Stimulated activated CD4-positive, alpha-beta T cell treated with anti-CD3 and anti-CD28 coated beads, Interleukin-4, amount 100 ng/mL, for 4 hours (primary cell): Measurements from ENCODE around the gene IHH.
A peak's percentile ranks its signal among the peaks of the same experiment; 100 is the strongest.

Experiments
- DNase-seq, 2 experiments: peaks; one replicate each; pipeline ENCODE4 v3.0.0-alpha.2; 2020

IHH gene

DNA sequence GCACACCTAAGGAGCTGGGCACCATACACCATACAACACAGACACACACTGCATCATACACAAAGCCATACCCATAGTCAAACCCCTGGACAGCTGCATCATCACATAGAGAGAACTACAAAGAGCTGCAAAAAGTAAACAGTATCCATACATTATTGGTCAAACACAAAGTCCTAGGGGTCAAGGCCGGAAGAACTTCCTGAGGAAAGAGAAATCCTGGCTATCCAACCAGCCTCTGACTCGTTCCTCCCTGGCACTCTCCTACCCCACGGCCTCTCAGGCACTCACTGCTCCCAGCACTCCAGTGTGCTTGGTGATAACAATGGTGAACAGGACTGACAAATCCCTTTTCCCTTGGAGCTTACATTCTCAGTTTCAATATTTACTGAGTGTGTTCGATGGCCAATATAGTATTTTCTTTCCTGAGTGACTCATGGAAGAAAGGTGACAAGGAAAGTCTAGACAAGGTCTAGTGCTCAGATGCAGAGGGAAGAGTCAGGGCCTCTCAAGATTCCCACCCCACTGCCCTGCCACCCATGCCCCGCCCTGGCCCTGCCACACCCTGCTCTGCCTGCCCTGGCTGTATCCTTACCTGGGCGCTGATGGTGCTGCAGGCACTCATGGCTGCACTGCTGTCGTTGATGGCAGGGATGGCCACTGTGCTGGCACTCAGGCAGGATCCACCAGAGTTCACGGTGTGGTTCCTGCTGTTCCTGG, 22.8 kb downstream of the IHH start:
- no peak for DNase-seq

- no peak for DNase-seq
Measured at GRCh38 chr2:219035942-219036341, 24.8 kb downstream of the IHH start.

- no peak for DNase-seq
Measured at GRCh38 chr2:219034823-219035222, 25.9 kb downstream of the IHH start.

- DNase-seq: no peak
Measured at GRCh38 chr2:219032051-219032745, 28.5 kb downstream of the IHH start.

DNA sequence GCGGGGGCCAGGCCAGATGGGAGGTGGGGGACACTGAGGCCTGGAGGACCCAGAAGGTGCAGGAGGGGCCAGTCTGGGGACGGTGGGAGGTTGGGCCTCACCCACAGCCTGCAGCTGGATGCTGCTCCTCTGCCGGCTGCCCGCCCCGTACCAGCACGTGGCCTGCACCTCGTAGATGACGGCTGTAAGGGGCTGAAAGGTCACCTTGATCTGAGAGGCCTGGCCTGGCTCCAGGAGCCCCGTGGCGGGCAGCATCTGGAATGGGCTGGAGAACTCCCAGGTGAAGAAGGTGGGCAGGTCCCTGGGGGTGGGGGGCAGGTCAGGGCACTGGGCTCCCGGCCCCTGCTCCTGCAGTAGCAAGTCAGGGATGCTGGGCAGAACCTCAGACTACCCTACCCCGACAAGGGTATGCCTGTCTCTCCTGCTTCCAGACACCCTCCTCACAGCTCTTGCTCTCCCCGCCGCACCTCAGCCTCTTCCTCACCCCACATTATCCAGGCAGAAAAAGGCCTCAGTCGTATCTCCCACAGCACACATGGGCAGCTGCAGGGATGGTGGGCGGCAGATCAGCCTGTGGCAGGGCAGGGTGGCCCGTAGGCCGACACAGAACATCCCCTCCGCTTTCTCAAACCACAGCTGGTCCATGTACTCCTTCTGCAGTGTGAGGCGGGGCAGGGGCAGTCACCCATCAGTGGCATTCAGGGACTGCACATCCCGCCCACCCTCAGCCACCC, 29.5 kb downstream of the IHH start:
- no peak for DNase-seq

DNA sequence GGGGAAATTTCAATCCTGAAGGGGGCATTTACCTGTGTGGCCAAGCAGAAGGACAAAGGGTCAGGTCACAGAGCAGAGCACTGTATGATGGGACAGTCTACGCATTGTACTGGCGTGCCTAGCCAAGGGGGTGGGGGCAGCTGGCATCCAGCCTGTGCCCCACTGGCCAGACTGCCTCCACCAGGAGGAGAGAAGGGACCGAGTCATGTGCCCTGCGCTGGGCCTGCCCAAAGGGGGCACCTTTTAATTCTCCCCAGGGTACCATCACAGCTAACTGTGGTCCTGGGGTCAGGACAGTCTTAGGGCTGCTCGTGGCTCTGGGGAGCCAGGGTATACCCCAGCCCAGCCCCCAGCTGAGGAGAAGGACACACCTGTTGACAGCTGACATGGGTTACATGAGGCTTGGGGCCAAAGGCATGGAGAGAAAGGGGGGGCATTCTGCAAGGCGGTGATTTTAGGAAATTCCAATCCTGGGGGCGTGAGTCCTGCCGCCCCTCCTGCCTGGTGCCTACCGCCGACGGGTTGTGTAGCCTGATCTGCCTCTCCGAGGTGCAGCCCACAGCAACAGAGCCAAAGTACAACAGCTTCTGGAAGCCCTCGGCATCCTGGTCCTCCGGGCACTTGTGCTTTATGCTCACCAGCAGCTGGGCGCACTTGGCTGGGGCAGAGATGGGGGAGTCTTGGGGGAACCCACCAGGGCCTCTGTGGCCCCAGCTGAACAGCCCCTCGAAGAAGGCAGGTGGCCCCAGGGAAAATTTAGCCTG, 30.4 kb downstream of the IHH start:
- DNase-seq: no peak

GRCh38 chr2:219029829-219030165, 30.9 kb downstream of the IHH start:
- DNase-seq: peak; percentile 66 to 75

GRCh38 chr2:219028996-219029828, 31.5 kb downstream of the IHH start:
- DNase-seq: no peak

GRCh38 chr2:219028141-219028540, 32.6 kb downstream of the IHH start:
- DNase-seq: no peak

DNA sequence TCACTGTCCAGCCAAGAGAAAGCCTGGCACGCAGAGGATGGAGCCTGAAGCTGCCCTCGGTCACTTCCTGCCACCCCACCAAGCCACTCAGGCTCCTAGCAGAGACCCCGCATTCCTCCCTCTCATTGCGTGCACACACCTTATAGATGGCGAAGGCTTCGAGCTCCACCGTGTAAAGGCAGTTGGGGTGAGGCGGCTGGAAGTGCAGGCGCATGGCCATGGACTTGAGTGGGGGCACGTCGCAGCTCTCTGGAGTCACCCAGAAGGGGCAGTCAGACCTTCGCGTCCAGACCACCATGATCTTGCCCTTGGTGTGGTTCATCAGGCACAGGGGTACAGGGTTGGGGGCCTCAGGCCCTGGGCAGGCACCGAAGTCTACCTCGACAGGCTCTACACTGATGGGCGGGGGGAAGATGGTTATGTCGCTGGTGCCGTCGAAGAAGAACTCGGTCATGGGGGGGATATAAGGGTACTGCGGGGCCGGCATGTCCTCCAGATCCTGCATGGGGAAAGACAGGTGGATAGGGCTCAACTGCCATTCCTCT, 33.1 kb downstream of the IHH start:
- no peak for DNase-seq

DNA sequence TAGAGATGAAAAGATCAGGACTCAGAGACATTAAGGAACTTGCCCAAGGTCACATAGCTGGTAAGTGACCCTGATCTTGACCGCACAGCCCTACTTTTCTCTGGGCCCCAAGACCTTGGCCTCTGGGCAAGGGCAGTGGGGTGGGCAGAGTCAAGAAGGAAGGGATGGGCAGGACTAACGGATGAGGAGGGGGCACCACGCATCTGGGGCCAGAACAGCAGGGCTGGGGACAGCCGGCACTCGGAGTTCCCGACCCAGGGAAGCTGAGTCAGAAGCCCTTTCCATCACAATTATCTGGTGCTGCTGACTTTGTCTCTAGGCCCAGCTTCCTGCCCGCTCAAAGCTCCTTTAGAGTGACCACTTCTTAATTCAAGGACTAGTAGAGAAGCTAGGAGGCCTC, 33.8 kb downstream of the IHH start:
- no peak for DNase-seq

GRCh38 chr2:219025637-219026585, 34.8 kb downstream of the IHH start:
- no peak for DNase-seq

DNA sequence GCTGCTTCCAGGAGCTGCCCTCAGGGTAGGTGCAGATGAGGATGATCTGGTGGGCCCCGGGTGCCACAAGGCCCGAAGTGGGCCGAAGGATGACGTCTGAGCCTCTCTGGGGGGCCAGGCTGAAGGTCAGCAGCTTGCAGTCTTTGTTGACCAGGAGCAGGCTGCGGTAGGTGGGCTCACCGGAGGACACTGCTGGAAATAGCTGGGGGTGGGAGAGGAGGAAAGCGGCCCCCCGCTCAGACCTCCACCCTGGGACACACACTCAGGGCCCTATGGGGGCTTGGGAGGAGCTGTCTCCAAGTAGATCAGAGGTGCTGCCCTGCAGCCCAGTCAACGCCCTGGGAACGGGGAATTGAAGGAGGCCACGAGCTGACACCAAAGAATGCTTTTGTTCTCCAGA, 36.7 kb downstream of the IHH start:
- no peak for DNase-seq

- DNase-seq: no peak
Measured at GRCh38 chr2:219023045-219023605, 37.6 kb downstream of the IHH start.

DNA sequence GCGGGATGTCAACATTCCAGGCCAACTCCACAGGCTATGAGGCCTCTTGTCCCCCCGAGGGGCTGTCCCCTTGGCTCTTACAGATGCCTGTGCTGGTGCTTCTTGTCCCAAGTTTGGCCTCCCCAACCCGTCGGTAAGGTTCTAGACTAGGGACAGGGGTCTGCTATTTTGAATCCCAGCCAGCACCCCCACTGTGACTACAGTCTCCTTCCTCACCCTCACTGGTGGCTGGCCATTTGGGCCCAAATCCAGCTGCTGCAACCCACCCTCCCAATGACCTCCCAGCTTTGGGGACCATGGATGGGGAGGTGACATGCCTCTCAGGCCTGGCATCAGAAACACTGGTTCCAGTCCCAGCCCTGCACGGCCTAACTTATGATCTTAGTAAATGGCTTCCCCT, 38.1 kb downstream of the IHH start:
- DNase-seq: no peak

DNA sequence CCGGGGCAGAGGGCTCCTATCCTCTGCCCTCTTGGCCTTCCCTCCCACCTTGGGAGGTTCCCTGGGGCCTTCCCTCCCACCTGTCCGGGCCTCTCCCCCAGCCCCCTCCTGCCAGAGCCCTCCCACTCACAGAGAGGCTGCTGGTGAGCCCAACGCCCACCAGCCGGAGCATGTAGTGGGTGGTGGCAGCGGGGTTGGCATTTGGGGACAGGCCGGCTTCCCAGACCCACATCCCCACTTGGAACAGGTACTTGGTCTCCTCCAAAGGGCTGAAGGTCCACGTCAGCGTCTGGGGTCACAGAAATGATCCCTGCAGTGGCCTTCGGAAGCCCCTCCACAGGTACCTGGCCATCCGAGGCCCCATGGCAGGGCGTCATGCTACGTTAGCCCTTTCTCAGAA, 38.7 kb downstream of the IHH start:
- DNase-seq: no peak

DNA sequence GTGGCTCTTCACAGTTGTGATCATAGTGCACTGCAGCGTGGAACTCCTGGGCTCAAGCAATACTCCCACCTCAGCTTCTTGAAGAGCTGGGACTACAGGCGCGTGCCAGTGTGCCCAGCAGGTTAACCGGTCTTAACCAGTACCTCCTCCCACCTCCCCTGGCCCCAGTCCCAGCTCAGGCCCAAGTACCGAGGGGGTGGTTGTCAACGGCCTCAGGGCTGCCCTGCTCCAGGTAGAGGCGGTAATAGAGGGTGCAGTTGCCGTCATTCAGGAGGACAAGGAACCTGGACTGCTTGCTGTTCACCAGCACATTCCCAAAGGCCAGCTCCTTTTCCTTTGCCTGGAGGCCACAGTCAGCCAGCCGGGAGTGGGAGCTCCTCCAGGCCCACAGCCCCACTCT, 39.1 kb downstream of the IHH start:
- DNase-seq: no peak

DNA sequence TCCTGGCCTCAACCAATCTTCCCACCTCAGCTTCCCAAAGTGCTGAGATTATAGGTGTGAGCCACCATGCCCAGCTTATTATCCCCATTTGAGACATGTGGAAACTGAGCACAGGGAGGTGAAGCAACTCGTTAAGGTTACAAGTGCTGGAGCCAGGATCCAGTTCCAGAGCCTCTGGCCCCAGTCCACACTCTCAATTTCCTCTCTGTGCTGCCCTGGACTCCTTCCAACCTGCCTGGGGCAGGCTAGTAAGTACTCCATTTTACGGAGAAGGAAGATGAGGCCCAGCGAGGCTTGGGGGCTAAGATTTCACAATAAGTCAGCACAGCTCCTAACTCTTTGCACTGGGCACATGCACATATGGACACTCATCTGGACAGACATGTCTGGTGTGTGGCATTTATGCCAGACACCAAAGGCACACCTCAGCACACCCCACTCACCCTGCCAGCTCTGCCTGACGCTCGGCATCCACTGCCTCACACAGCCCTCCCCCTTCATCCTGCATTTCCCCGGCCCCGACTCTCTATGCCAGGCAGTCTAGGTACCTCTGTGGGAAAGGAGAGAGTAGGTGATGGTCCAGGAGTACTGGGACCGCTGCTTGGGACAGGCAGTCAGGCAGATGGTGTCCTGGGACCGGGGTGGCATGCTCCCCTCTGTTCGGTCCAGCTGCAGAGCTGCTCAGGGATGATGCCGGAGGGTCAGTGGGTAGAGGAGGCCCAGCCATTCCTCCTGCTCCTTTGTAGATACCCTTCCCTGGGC, 39.9 kb downstream of the IHH start:
- DNase-seq: no peak

DNA sequence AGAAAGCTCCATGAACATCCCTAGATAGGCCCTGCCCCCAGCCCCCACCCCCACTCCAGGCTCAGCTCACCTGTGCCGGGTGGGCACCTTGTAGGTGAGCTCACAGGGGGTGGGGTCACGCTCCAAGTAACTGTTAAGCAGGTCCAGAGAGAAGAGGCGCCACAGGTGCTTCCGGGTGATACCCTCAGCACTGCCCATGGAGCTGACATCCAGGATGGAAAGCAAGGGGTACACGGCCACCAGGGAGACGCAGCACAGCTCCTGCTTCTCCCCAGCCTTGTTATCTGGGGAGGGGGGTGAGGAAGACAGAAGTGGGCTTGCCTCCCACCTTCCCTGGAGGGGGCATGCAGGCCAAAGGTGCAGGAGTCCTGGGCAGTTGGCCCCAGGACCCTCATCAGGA, 41.3 kb downstream of the IHH start:
- DNase-seq: no peak

DNA sequence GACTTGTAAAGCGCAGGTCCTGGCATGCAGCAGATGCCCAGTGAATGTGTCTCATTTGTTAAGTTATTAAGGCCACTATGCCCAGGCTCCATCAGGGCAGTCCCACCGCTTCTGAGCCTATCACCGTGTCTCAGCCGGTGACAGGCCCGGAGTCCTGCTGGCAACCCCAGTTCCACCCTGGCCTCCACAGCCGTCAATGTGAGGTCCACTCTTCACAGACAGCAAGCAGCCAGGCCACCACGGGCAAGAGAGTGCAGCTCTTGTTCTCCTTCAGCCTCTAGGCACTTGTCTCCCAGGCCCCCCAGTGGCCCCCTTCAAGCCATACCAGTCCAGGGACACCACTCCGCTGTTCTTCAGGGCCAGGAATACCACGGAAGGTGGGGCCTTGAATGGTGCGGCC, 42.0 kb downstream of the IHH start:
- no peak for DNase-seq
